Activated T-helper 17 cell treated with anti-CD3 and anti-CD28 coated beads, Interleukin-2, amount 50 U/mL, for 72 hours (primary cell): ENCODE results near the gene CLIP2. TPM values are rescaled to one million over a fixed set of nuclear protein-coding genes. Genes with fewer than 3 reads are reported as not detected.
"Not testable (repeated sequence)": the region's sequence is repeated elsewhere in the genome, so short reads cannot be mapped to it uniquely, and the experiment has no call there.

Experiments used
- ATAC-seq: fragments of 150-1000 bp; cut with Tn5 transposase; replicated peaks from 2 replicates; pipeline ENCODE4 v1.10.0; 2021; ENCODE audit warnings: mild to moderate bottlenecking, moderate library complexity
- H3K27ac Mint-ChIP-seq: one replicate; pipeline ENCODE4 v1.8.0; 2022; ENCODE audit warnings: mixed read lengths
- H3K27me3 Mint-ChIP-seq: one replicate; pipeline ENCODE4 v1.8.0; 2022; ENCODE audit warnings: mixed read lengths
- H3K36me3 Mint-ChIP-seq: one replicate; pipeline ENCODE4 v1.8.0; 2022; ENCODE audit warnings: low read depth, mild to moderate bottlenecking, mixed read lengths
- H3K4me1 Mint-ChIP-seq: one replicate; pipeline ENCODE4 v1.8.0; 2022; ENCODE audit warnings: mixed read lengths
- H3K4me3 Mint-ChIP-seq: one replicate; pipeline ENCODE4 v1.8.0; 2022; ENCODE audit warnings: mild to moderate bottlenecking, mixed read lengths
- H3K9me3 Mint-ChIP-seq: one replicate; pipeline ENCODE4 v1.8.0; 2022; ENCODE audit warnings: mixed read lengths
- total RNA-seq, 2 donors: library from RNA; stranded (reverse); gene quantifications; one replicate each; pipeline ENCODE4 v1.2.3, GENCODE V29; 2022

The CLIP2 gene
- total RNA-seq, 2 donors from 2014 or later: 0.93 to 1.6 TPM

GRCh38 chr7:74349621-74350020 lies 60.4 kb downstream of the CLIP2 start:
- no peak for ATAC-seq
- no peaks in the 10 kb centered on the region for H3K9me3 Mint-ChIP-seq
- H3K27me3 Mint-ChIP-seq: no peaks in the 10 kb centered on the region
- H3K27ac Mint-ChIP-seq: no peak overlapping the region
- H3K4me1 Mint-ChIP-seq: no peaks in the 10 kb centered on the region
- no peak overlapping the region for H3K4me3 Mint-ChIP-seq
- H3K36me3 Mint-ChIP-seq: no peaks in the 10 kb centered on the region

DNA sequence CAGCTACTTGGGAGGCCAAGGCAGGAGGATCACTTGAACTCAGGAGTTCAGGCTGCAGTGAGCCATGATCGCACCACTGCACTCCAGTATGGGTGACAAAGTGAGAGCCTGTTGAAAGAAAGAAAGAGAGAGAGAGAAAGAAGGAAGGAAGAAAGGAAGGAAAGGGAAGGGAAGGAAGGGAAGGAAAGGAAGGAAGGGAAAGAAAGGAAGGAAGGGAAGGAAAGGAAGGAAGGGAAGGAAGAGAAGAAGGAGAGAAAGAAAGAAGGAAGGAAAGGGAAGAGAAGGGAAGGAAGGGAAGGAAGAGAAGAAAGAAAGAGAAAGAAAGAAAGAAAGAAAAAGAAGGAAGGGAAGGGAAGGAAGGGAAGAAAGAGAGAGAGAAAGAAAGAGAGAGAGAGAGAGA lies 61.5 kb downstream of the CLIP2 start:
- ATAC-seq: no peak
- Mint-ChIP-seq H3K27ac (no peak overlapping the region), H3K4me3 (no peak overlapping the region), H3K9me3 (no peaks in the 10 kb centered on the region), H3K27me3 (no peaks in the 10 kb centered on the region), H3K36me3 (no peaks in the 10 kb centered on the region), H3K4me1 (no peaks in the 10 kb centered on the region)

DNA sequence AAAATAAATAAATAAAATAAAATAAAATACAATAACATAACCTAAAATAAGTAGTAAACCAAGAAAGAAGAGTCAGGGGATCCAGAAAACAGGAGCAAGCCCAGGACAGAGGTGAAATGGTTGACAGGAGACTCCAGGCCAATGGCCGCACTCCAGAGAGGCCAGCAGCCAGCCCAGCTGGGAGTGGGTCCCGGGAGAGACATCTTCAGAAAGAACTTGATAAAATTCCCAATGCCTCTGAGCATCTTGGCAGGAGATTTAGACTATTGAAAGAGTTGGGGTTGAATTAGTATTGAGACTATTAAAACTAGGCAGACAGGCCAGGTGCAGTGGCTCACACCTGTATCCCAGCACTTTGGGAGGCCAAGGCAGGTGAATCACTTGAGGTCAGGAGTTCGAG lies 62.6 kb downstream of the CLIP2 start:
- H3K9me3 Mint-ChIP-seq: no peaks in the 10 kb centered on the region
- no peak for ATAC-seq
- no peaks in the 10 kb centered on the region for H3K36me3 Mint-ChIP-seq

DNA sequence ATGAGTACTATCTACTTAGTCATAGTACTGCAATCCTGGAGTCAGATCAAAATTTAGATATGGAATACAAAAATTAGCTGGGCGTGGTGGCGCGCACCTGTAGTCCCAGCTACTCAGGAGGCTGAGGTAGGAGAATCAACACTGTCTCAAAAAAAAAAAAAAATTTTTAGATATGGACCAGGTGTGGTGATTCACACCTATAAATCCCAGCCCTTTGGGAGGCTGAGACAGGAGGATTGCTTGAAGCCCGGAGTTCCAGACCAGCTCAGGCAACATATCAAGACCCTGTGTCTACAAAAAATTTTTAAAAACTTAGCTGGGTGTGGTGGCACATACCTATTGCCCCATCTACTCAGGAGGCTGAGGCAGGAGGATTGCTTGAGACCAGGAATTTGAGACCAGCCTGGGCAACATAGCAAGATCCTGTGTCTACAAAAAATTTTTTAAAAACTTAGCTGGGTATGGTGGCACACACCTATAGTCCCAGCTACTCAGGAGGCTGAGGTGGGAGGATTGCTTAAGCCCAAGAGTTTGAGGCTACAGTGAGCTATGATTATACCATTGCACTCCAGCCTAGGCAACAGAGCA lies 63.4 kb downstream of the CLIP2 start:
- not testable (repeated sequence) for ATAC-seq, H3K9me3 Mint-ChIP-seq, H3K27ac Mint-ChIP-seq, H3K27me3 Mint-ChIP-seq, H3K36me3 Mint-ChIP-seq, H3K4me1 Mint-ChIP-seq, H3K4me3 Mint-ChIP-seq

More for the DNA sequence above, 62.6 kb downstream of the CLIP2 start:
- no peak overlapping the region for H3K27ac Mint-ChIP-seq
- H3K4me3 Mint-ChIP-seq: no peak overlapping the region
- H3K27me3 Mint-ChIP-seq: no peaks in the 10 kb centered on the region
- no peaks in the 10 kb centered on the region for H3K4me1 Mint-ChIP-seq

- H3K9me3 Mint-ChIP-seq: no peaks in the 10 kb centered on the region
- H3K36me3 Mint-ChIP-seq: no peaks in the 10 kb centered on the region
- no peak overlapping the region for H3K27ac Mint-ChIP-seq
These were observed 64.8 kb downstream of the CLIP2 start for GRCh38 chr7:74354009-74354408.

GRCh38 chr7:74355091-74355490 lies 65.9 kb downstream of the CLIP2 start:
- H3K27me3 Mint-ChIP-seq: no peaks in the 10 kb centered on the region

More at GRCh38 chr7:74354009-74354408, 64.8 kb downstream of the CLIP2 start:
- H3K4me1 Mint-ChIP-seq: no peaks in the 10 kb centered on the region
- ATAC-seq: no peak
- H3K27me3 Mint-ChIP-seq: no peaks in the 10 kb centered on the region
- H3K4me3 Mint-ChIP-seq: no peak overlapping the region

GRCh38 chr7:74356589-74357315 lies 67.5 kb downstream of the CLIP2 start:
- H3K9me3 Mint-ChIP-seq: no peaks in the 10 kb centered on the region
- no peak for ATAC-seq
- no peak overlapping the region for H3K4me3 Mint-ChIP-seq
- H3K36me3 Mint-ChIP-seq: no peaks in the 10 kb centered on the region
- H3K27me3 Mint-ChIP-seq: no peaks in the 10 kb centered on the region
- no peak overlapping the region for H3K27ac Mint-ChIP-seq
- H3K4me1 Mint-ChIP-seq: no peaks in the 10 kb centered on the region

More at GRCh38 chr7:74355091-74355490, 65.9 kb downstream of the CLIP2 start:
- no peaks in the 10 kb centered on the region for H3K36me3 Mint-ChIP-seq
- no peak overlapping the region for H3K27ac Mint-ChIP-seq
- peak; percentile 60 for ATAC-seq
- H3K9me3 Mint-ChIP-seq: no peaks in the 10 kb centered on the region
- H3K4me1 Mint-ChIP-seq: no peaks in the 10 kb centered on the region
- H3K4me3 Mint-ChIP-seq: no peak overlapping the region

- H3K4me1 Mint-ChIP-seq: no peaks in the 10 kb centered on the region
- H3K9me3 Mint-ChIP-seq: no peaks in the 10 kb centered on the region
- no peak overlapping the region for H3K27ac Mint-ChIP-seq
- H3K36me3 Mint-ChIP-seq: no peaks in the 10 kb centered on the region
- H3K4me3 Mint-ChIP-seq: no peak overlapping the region
- ATAC-seq: no peak
- no peaks in the 10 kb centered on the region for H3K27me3 Mint-ChIP-seq
These were observed 70.8 kb downstream of the CLIP2 start for GRCh38 chr7:74360008-74360407.

DNA sequence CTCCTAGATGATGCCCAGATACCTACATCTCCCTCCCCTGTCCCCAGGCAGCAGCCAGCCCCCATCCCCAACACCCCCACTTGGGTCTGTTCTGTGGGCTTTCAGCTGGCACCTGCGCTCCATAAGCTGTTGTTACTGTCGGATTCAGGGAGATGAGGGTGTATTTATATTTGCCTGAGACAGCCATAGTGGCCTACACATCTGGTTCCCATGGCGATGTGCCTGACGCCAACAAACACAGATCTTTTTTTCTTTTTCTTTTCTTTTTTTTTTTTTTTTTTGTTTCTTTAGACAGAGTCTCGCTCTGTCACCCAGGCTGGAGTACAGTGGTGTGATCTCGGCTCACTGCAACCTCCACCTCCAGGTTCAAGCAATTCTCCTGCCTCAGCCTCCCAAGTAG lies 73.1 kb downstream of the CLIP2 start:
- no peaks in the 10 kb centered on the region for H3K4me1 Mint-ChIP-seq
- ATAC-seq: no peak
- H3K4me3 Mint-ChIP-seq: no peak overlapping the region
- H3K9me3 Mint-ChIP-seq: no peaks in the 10 kb centered on the region
- no peaks in the 10 kb centered on the region for H3K27me3 Mint-ChIP-seq
- H3K36me3 Mint-ChIP-seq: no peaks in the 10 kb centered on the region
- no peak overlapping the region for H3K27ac Mint-ChIP-seq

GRCh38 chr7:74364061-74364460 lies 74.9 kb downstream of the CLIP2 start:
- H3K9me3 Mint-ChIP-seq: no peaks in the 10 kb centered on the region
- ATAC-seq: no peak
- no peaks in the 10 kb centered on the region for H3K4me1 Mint-ChIP-seq
- no peaks in the 10 kb centered on the region for H3K36me3 Mint-ChIP-seq
- H3K27me3 Mint-ChIP-seq: no peaks in the 10 kb centered on the region
- no peak overlapping the region for H3K27ac Mint-ChIP-seq
- H3K4me3 Mint-ChIP-seq: no peak overlapping the region

- no peak for ATAC-seq
- Mint-ChIP-seq H3K27me3 (no peaks in the 10 kb centered on the region), H3K9me3 (no peaks in the 10 kb centered on the region), H3K27ac (no peak overlapping the region), H3K36me3 (no peaks in the 10 kb centered on the region), H3K4me1 (no peaks in the 10 kb centered on the region), H3K4me3 (no peak overlapping the region)
These were observed 76.3 kb downstream of the CLIP2 start for GRCh38 chr7:74365322-74366022.

- H3K9me3 Mint-ChIP-seq: no peaks in the 10 kb centered on the region
- no peak for ATAC-seq
- H3K27me3 Mint-ChIP-seq: no peaks in the 10 kb centered on the region
- no peaks in the 10 kb centered on the region for H3K4me1 Mint-ChIP-seq
- no peak overlapping the region for H3K4me3 Mint-ChIP-seq
- H3K27ac Mint-ChIP-seq: no peak overlapping the region
- H3K36me3 Mint-ChIP-seq: peaks cover 5% of the 10 kb centered on the region
These were observed 82.5 kb downstream of the CLIP2 start for GRCh38 chr7:74371381-74372341.

GRCh38 chr7:74372511-74373111 lies 83.4 kb downstream of the CLIP2 start:
- H3K4me1 Mint-ChIP-seq: no peaks in the 10 kb centered on the region
- H3K27me3 Mint-ChIP-seq: no peaks in the 10 kb centered on the region
- ATAC-seq: no peak

DNA sequence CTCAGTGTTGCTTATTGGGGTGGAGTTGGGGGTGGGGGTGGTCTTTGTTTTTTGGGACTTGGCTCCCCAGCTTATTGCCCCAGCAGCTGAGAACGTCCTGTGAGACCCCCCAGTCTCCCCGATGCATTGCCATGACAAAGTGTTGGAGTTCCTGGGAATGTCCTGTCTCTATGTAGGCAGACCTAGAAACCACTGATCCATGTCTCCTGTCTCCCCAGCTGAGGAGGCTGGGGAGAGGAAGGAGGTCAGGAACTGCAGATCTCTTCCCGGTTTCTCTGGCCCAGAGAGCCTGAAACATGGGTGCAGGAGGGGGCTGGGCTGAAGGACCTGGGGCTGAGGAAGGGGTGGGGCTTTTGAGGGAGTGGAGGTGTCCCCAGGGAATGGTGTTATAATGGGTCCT lies 84.3 kb downstream of the CLIP2 start:
- H3K4me3 Mint-ChIP-seq: no peak overlapping the region
- no peaks in the 10 kb centered on the region for H3K4me1 Mint-ChIP-seq
- peaks cover 5% of the 10 kb centered on the region for H3K36me3 Mint-ChIP-seq
- no peaks in the 10 kb centered on the region for H3K9me3 Mint-ChIP-seq
- no peaks in the 10 kb centered on the region for H3K27me3 Mint-ChIP-seq
- no peak for ATAC-seq
- H3K27ac Mint-ChIP-seq: no peak overlapping the region

More at GRCh38 chr7:74372511-74373111, 83.4 kb downstream of the CLIP2 start:
- Mint-ChIP-seq H3K9me3 (no peaks in the 10 kb centered on the region), H3K4me3 (no peak overlapping the region), H3K27ac (no peak overlapping the region), H3K36me3 (peaks cover 5% of the 10 kb centered on the region)
